ENCODE results near the gene PEA15. TPM values are rescaled to one million over a fixed set of nuclear protein-coding genes. Genes with fewer than 3 reads are reported as not detected.
A peak's percentile ranks its signal among the peaks of the same experiment; 100 is the strongest.

The PEA15 gene
- total RNA-seq, 1 experiment from 2014 or later: 240 TPM

GRCh38 chr1:160239582-160240299, 34.6 kb downstream of the PEA15 start:
- no peak for DNase-seq (ENCODE audit: low read depth)

GRCh38 chr1:160243767-160244166, 38.6 kb downstream of the PEA15 start:
- DNase-seq (ENCODE audit: low read depth): no peak

GRCh38 chr1:160244209-160244608, 39.0 kb downstream of the PEA15 start:
- DNase-seq (ENCODE audit: low read depth): no peak

- no peak for DNase-seq (ENCODE audit: low read depth)
Measured at GRCh38 chr1:160245434-160245833, 40.2 kb downstream of the PEA15 start.

GRCh38 chr1:160247053-160247452, 41.9 kb downstream of the PEA15 start:
- no peak for DNase-seq (ENCODE audit: low read depth)

GRCh38 chr1:160251011-160251410, 45.8 kb downstream of the PEA15 start:
- DNase-seq (ENCODE audit: low read depth): no peak

- peak; percentile 79 for DNase-seq (ENCODE audit: low read depth)
Measured at GRCh38 chr1:160251687-160252526, 46.7 kb downstream of the PEA15 start.

- no peak for DNase-seq (ENCODE audit: low read depth)
Measured at GRCh38 chr1:160255781-160256300, 50.7 kb downstream of the PEA15 start.

GRCh38 chr1:160256396-160257046, 51.3 kb downstream of the PEA15 start:
- peak; percentile 76 for DNase-seq (ENCODE audit: low read depth)

GRCh38 chr1:160257411-160258015, 52.3 kb downstream of the PEA15 start:
- DNase-seq (ENCODE audit: low read depth): no peak

- no peak for DNase-seq (ENCODE audit: low read depth)
Measured at GRCh38 chr1:160258177-160258798, 53.1 kb downstream of the PEA15 start.

- DNase-seq (ENCODE audit: low read depth): peak; percentile 96
Measured at GRCh38 chr1:160260406-160261382, 55.5 kb downstream of the PEA15 start.

GRCh38 chr1:160261556-160261892, 56.3 kb downstream of the PEA15 start:
- peak; percentile 93 for DNase-seq (ENCODE audit: low read depth)

GRCh38 chr1:160261893-160262794, 57.0 kb downstream of the PEA15 start, which contains the start of gene DCAF8:
Gene DCAF8, minus strand, starts transcription at chr1:160262549. Its CDS starts 18,541 bp downstream, at chr1:160244008.
- DNase-seq (ENCODE audit: low read depth): peak; percentile 97

- DNase-seq (ENCODE audit: low read depth): no peak
Measured at GRCh38 chr1:160264795-160265307, 59.7 kb downstream of the PEA15 start.
